Right forelimb (tissue), 1 donor: ENCODE measurements around the gene GSAP.

Source experiments
- DNase-seq: peaks from one replicate; pipeline ENCODE4 v3.0.0-alpha.2; 2018

The GSAP gene

DNA sequence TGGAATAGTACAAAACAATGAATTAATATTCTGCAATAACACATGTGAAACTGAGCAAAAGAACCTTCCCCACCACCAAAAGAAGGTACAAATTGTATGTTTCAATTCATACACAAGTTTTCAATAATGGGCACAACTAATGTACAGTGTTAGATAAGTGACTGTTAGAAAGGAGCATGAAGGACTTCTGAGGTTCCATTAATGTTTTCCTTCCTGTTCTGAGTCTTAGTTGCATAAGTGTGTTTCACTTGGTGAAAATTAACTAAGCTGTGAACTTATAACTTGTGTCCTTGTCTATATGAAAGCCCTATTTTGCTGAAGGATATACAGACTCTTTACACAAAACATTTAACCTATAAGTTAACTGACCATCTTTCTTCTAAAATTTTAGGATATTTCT, 8.2 kb downstream of the GSAP start:
- DNase-seq: no peak

DNA sequence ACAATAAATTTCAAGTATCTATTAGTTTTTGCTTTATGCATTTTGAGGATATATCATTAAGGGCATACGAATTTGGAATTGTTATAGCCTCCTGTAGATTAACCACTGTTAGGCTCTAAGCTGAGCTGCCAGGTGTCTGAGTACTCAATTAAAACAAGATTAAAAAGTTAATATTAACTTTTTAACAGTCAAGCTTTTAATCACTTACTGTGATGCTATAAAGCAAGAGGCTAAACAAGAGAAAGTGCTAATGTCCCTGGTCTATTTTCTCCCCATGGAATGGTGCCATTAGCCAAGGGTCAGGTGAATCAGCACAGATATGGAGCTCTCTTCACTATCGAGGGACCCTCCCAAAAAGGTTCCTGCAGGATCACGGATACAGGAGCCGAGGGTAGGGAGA, 9.7 kb downstream of the GSAP start:
- no peak for DNase-seq

DNA sequence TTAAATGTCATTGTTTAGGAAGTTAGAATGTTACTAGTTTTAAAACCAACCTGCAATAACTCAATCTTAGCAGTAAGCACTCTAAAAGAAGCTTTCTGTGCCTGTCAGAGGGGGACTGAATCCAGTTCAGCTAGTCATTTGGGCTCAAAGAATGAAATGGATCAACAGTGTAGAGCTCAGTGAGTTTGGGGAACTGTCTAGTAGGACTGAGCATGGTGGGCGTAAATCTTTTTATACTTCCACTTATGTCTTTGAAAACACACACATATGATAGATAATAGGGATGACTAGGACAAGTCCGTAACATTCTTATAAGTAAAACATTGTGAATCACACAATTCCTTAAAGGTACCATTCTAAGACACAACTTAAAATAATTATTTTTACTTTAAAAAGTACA, 11.5 kb downstream of the GSAP start:
- no peak for DNase-seq

DNA sequence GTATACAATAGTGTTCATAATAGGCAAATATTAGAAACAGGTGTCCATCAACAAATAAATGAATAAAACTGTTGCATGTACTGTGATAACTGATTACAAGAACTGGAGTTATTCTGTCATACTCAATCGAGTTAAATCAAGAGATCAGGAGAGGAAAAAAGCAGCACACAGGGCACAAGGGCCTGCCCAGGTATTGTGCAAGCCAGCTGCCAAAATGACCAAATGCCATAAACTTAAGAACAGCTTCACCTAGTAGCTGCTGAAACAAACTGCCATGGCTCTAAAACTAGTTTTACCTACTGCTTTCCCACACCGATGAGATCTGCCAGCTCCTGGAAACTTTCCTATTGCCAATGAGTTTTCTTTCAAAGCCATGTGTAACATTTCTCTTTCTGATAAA, 12.2 kb downstream of the GSAP start:
- DNase-seq: no peak

DNA sequence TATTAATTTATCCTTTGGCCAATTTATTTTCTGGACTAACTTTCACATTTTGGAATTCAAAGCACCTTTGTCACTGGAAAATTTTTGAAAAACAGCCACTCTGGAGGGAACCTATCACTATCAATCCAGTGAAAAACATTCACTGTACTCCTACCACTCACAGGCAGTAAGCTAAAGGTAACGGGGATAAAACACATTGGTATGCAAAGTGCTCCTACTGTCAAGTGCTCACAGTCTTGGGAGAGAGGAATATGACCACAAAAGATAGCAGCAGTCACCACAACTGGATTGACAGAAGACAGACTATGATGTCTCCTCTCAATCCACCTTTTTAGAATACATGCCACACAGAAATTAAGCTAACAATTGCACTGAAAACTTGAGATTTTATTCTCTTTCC, 13.3 kb downstream of the GSAP start:
- no peak for DNase-seq

DNA sequence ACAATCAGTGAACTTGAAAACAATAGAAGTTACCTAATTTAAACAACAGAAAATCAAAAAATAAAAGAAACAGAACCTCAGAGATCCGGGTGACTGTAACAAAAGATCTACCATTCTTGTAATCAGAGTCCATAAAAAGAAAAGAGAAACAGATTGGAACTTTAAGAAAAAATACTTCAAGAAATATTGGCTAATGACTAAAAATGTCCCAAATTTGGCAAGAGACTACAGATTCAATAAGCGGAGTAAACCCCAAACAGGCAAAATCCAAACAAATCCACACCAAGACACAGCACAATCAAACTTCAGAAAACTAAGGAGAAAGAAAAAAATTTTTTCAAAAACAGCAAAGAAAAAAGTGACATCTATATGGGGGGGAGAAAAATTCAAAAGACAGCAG, 15.1 kb downstream of the GSAP start:
- no peak for DNase-seq

DNA sequence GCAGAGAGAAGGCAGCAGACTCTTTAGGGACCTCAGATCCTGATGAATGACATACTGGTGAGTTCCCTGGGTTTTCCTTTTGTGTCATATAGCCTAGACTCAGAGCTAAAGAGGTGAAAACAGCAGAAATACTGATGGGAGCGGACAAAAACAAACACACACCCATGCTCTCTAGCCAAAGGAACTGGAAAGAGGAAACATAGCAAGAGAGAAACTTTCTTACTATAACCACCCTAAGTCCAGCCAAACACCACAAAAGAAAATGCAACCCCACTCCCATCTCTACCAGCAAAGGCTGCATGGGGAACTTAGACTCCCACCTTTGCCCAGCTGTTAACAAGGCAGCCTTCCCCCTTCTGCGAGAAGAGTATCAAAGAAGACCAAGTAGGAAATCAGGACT, 16.3 kb downstream of the GSAP start:
- DNase-seq: no peak

DNA sequence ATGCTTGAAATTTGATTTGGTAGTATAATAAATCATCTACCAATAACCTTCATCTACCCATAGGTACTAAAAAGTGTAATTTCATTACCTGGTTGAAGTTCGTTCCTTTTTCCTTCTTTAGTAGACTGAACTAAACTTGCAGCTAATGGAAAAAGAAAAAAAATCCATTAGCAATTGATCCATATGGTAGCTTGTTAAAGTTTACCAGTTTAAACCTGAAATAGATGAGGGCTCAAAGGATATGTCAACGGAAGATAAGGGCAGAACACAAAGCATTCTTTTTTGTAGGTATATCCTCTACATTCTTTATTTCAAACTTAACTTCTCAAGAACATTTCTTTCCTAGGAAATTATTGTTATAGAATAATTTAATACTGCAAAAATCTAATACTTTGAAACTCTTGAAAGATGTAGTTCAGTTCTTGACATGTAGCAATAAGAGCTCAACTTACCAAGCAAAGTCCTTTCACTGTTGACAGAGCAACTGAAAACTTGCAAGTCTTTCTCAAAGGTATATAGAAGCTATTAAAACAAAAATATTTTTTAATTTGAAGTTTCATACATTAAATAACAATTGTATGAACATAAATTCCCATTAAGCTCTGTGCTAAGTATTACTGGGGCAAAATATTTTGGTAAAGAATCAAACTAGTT, 19.1 kb downstream of the GSAP start:
- no peak for DNase-seq

DNA sequence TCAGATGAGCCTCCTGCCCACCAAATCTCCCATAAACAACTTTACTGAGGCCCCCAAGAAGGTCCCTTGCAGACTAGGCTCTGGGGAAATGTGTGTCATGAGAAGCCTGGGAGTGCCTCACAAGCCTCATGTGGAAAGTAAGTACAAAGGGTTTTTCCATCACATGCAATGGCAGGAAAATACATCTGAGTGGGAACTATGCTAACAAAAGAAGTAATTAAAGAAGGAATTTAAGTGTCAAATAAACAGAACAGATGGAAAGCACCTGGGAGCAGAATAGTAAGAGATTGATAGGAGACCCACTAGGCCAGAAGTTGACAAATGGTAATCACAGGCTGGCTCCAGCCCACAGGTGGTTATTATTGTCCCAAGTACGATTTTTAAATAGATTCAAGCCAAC, 20.5 kb downstream of the GSAP start:
- DNase-seq: no peak

DNA sequence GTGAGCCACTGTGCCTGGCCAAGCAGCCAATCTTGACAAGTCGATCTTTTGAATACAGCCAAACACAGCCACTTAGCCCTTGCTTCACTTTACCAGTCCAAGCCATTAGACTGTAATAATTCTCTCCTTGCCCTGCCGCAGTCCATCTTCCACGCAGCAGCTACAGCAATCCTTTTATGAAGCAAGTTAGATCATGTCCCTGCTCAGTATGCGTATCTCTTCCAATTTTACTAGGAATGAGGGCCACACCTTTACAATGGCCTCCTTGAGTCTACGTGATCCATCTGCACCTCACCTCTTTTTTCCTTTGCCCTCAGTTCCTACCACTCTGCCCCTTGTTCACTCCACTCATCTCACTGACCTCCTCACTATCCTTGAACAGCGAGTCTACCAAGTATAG, 22.2 kb downstream of the GSAP start:
- no peak for DNase-seq

DNA sequence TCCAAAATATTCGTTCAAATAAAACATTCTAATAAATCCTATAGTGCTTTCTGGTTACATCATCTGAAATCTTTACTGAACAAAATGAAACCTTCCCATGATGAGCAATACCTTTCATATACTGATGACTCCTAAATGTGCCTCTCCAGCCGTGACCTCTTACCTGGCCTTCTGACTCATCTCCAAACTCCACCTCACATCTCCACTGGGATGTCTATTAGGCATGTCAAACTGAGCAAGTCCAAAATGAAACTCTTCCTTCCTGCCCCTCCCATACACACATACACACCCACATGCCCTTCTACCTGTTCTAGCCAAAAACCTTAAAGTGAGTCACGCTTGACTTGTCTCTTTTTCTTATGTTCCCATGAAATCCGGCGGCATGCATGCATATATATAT, 22.9 kb downstream of the GSAP start:
- DNase-seq: no peak

DNA sequence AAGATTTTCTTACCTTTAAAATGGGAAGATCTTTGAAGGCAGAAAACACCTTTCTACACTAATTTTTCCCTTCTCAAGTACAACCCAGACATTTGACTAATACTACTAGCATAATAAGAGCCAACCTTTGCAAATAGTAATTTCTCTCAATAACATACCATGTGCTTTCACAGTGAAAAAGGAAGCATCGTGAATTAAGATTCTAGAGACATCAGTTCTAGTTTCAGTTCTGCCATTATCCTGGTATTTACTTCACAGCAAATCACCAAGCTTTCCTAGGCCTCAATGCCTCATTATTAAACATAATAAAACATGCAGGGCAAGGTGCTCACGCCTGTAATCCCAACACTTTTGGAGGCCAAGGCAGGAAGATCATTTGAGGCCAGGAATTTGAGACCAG, 24.9 kb downstream of the GSAP start:
- DNase-seq: no peak

DNA sequence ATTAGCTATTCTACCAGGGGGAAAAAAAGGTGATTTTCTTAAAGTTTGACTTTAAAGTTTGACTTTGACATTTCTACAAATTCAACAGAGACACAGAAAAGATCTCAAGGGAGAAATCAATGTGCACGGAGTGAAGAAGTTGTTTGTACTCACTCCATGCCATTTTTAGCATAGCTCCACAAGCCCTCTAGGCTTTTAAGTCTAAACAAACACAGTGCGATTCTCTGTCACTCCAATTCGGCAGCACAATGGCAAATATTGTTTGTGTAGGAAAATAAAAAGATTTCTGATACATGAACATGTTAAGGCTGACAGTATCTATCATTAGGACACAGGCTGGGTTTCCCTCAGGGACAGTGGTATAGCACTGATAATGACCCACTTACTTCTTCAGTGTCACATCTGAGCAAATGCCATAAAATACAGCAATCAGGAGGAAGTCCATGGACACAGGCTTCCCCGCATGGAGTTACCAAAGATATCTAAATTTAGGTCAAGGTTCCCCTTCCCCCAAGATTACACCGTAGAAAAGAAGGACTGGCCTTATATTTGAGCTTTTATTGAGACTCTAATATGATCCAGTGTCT, 28.0 kb downstream of the GSAP start:
- DNase-seq: no peak

DNA sequence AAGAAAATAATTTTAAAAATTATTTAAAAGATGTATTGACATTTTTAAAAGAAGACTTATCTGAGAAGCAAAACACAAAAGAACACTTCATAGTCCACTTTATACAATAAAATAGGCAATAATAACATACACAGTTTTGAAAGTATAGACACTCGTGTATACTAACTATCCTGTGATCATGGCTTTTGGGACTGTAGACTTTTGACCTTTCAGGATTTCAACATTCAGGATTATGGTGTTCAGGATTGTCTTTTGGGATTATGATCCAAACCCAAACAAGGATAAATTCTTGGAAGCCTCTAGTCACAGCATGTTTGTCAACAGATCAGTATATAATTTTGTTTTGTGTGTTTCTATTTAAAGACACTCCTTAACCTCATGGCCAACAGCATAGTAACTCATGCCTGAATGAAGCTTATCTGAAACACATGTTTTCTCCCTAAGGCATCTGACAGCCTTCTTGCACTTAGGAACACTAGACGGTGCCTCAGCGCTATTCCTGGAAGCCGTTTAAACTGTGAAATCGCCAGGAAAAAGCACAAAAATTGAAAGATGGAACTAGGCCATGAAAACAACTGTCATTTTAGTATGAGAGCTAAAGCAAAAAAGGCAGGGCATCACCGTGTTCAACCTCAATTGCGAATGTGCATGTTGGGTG, 29.9 kb downstream of the GSAP start:
- DNase-seq: no peak

DNA sequence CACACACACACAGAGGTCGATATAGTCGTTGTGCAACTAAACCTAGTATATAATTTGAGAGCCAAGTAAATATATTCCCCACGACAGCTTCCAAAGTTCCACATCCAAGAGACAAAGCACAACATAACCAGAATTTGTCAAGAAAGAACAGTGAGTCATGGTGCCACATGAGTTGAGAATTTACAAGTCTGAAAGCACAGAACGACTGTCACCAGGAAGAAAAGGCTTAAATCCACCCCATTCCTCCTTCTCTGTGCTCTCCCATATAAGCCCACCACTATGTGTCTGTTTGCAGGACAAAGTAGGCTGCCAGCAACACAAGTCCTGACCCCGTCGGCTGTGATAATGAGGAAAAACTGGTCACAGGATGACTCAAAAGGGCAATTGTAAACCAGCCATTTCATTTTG, 32.8 kb downstream of the GSAP start:
- DNase-seq: no peak

DNA sequence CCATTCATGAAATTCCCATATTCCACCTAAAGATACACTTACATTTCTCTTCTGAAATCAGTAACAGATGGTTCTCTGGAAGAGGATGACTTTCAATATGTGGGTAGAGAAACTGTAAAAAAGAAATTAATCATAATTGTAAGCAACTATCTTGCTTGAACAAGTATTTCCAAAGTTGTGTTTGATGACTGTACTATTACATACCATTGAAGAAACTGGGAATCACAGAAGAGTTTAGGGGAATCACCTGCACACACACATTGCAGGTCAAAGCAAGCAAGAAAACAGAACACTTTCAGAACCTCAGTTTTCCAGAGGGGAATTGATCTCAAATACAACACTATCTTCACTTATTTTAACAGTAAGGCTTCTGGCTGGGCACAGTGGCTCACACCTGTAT, 33.6 kb downstream of the GSAP start:
- no peak for DNase-seq

DNA sequence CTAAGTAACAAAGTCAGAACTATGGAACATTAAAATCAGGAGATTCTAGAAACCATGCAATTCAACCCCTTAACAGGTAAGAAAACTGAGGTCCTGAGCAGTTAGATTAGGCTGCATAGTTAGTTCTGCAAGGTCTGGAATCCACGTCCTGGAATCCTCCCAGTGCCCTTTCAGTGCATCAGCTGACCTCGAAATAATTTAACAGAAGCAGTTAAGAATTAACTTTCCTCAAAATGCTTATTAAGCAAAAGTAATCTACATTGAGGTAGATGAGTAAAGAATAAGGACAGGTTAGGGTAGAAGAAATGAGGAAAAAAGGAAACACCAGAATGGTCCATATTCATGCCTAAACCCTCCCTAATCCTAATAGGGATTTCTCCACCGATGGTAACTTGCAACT, 37.6 kb downstream of the GSAP start:
- DNase-seq: no peak

DNA sequence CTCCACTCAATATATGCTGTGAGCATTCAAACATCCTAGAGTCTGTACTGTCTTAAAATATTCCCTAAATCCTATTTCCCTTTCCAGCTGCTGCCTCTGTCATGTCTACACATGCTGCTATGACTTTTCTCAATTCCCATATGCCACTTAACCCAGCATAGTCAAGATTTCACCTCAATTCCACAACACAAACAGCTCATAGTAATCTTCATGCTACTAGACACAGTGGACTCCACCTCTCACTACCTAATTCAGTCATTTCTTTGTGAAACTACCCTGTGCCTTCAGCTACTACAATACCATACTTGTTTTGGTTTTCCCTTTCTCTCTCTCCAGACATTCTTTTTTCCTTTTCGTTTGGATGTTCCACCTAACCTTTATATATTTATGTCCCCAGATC, 45.5 kb downstream of the GSAP start:
- DNase-seq: no peak

DNA sequence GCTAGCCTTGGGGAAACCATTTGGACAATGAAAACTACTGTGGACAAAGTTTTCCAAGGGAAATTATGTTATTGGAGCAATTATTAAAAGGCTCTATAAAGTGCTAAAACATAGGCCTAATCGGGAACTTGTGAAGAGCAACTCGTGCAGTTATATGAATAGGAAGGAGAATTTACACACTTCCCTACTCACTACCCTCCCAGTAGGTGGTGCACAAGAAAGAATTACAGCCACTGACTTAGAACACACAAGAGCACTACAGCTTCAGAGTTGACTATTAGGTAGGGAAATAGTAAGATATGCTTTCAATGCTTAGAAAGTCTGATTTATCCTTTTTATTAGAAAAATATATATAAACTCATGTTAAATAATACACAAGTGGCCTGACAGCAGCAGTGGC, 47.2 kb downstream of the GSAP start:
- no peak for DNase-seq

DNA sequence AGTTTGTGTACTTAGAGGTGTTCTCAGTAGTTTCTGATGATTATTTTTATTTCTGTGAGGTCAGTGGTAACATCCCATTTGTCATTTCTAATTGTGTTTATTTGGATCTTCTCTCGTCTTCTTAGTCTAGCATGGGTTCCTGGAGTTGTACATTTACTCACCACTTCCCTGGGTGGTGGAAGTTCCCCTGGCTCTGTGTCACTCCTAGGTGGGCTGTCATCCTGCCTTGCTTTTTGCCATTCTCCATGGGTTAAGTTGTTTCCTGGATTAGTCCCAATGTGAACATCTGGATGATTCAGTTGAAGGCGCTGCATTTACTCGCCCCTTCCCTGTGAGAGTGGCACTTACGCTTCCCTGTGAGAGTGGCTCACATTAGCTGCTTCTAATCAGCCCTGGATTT, 48.2 kb downstream of the GSAP start:
- no peak for DNase-seq

DNA sequence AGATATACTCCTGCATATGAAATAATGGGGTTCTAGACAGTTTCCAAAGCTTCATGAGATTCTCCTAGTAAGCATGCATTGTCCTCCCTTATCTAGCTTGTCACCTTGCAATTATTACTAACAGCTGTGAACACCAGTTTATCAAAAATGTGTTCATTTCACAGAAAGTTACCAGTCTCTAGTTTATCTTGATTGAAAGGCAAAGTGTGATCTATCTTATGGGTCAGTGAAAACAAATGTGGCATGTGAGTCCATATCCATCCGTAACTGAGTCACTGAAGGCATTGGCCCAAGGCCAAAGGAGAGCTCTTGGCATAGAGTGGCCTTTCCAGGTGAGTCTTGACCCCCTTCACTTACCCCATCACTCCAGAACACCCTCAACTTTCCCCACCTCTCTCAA, 53.2 kb downstream of the GSAP start:
- DNase-seq: no peak

DNA sequence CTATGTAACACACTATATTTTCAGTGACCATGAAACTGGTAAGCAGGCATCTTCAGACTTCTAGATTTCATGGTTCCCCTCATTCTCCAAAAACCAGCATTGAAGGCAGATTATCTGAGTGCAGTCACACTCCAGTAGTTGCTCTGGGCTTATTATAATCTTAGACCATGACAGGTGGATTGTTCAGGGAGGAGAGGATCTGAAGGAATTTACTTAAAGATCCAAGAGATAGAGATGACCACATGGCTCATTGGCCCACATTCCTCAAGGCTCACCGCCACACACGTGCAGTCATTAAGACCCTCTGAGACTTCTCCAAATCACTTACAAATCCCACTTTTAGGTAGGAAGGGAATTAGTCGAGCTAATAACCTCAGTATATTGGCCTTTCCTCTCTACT, 55.2 kb downstream of the GSAP start:
- DNase-seq: no peak

DNA sequence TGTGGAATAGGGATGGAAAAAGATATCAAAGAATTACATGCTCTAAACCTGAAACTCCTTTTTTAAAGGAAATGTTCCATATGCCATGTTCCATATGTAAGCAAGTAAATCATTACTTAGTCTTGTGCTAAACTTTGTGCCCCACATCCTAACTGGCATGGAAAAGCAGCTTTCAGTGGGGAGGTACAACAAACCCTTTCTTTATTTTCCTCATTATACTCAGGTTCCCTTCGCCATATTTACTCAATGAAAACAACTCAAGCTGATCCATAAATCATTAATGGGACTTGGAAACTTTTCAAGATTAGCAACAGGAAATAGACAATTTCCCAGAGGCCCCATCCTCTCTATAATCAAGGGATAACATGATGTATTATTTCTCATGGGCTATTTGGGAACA, 56.0 kb downstream of the GSAP start:
- DNase-seq: no peak

DNA sequence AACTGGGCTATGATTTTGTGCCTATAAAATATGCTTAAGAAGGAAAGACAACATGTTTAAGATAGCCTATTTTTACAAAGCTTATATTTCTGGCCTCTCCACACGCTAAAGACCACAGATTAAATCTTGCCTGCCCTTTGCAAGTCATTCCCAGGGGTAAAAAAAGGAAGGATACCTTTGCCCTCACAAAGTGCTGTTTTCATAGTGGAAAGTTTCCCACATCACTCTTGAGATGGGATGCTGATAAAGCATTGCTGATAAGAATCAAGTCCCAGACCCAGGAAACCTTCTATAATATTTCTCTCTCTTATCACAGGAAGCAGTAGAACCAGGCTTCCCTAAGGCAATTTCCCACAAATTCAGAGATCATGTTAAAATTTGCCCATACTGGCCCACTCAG, 56.5 kb downstream of the GSAP start:
- DNase-seq: no peak

DNA sequence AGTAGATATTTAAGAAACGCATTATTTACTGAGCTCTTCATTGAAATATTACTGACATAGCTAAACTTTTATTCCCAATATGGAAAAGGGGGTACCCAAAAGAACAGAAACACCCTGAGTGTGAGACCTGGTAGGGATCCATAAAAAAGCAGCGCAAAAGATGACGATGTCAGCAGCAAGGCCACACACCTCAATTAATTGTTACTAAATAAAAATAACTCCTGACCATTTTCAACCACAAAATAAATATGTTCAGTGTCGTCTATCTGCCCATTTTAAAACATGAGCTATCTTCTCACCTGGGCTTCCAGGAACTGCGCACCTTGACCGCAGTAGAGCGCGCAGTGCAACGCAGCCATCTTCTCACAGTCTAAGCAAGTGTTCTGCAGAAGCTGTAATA, 61.2 kb downstream of the GSAP start:
- DNase-seq: no peak
